CD14-positive monocyte (primary cell): Measurements from ENCODE around the gene PKNOX2. TPM values are rescaled to one million over a fixed set of nuclear protein-coding genes. Genes with fewer than 3 reads are reported as not detected.

ENCODE experiments used
- DNase-seq, 3 donors: peaks; one replicate each; pipeline ENCODE4 v3.0.0-alpha.2; 2011 to 2022
- H2AFZ ChIP-seq: 2 replicates; pipeline ENCODE4 v1.6.0; 2012; ENCODE audit warnings: mild to moderate bottlenecking, low read depth, low read length, inconsistent platforms; ENCODE audit not compliant: insufficient read depth, poor library complexity, severe bottlenecking
- H3K27ac ChIP-seq, 2 donors: 1 replicate in 1 of 2; 2 replicates in 1 of 2; pipeline ENCODE4 v1.5.1; 2012 to 2013; ENCODE audit warnings: low read length in 2 of 2, control low read depth in 1 of 2, inconsistent platforms in 1 of 2, low read depth in 1 of 2, mild to moderate bottlenecking in 1 of 2
- H3K27me3 ChIP-seq, 2 donors: one replicate each; pipeline versions ENCODE4 v1.6.0 to v1.6.1; 2011 to 2013; ENCODE audit warnings: low read length in 2 of 2; ENCODE audit not compliant: control insufficient read depth in 2 of 2, insufficient read depth in 2 of 2
- H3K36me3 ChIP-seq, 2 donors: replicated peaks in 1 of 2; 1 replicate in 1 of 2; 2 replicates in 1 of 2; pipeline versions ENCODE4 v1.5.1 to v1.6.1; 2012 to 2013; ENCODE audit warnings: low read length in 2 of 2, control low read depth in 1 of 2, inconsistent platforms in 1 of 2, mild to moderate bottlenecking in 1 of 2; ENCODE audit not compliant: insufficient read depth in 2 of 2, control insufficient read depth in 1 of 2
- H3K4me1 ChIP-seq, 2 donors: 1 replicate in 1 of 2; 2 replicates in 1 of 2; pipeline versions ENCODE4 v1.5.1 to v1.6.1; 2012 to 2013; ENCODE audit warnings: low read length in 2 of 2, control low read depth in 1 of 2, inconsistent platforms in 1 of 2, mild to moderate bottlenecking in 1 of 2, moderate library complexity in 1 of 2; ENCODE audit not compliant: insufficient read depth in 2 of 2, control insufficient read depth in 1 of 2
- H3K4me2 ChIP-seq: replicated peaks from 2 replicates; pipeline ENCODE3; 2012; ENCODE audit warnings: low read length, moderate library complexity, mild to moderate bottlenecking; ENCODE audit not compliant: poor library complexity, severe bottlenecking; ENCODE audit errors: extremely low read depth
- H3K4me3 ChIP-seq, 3 experiments: fragments of 200-600 bp in 1 of 3; sonication (generic) in 1 of 3; replicated peaks in 1 of 3; 1 replicate in 2 of 3; 2 replicates in 1 of 3; pipeline ENCODE4 v1.5.1; 2011 to 2013; ENCODE audit warnings: low read length in 3 of 3, mild to moderate bottlenecking in 3 of 3, control low read depth in 2 of 3, low read depth in 2 of 3, inconsistent platforms in 1 of 3, moderate library complexity in 1 of 3
- H3K79me2 ChIP-seq: 2 replicates; pipeline ENCODE4 v1.6.0; 2012; ENCODE audit warnings: mild to moderate bottlenecking, control low read depth, inconsistent platforms, low read length, moderate library complexity; ENCODE audit not compliant: insufficient read depth
- H3K9ac ChIP-seq: 2 replicates; pipeline ENCODE4 v1.6.0; 2017; ENCODE audit warnings: low read length, mild to moderate bottlenecking; ENCODE audit not compliant: insufficient read depth, poor library complexity, severe bottlenecking
- H3K9me3 ChIP-seq, 2 donors: replicated peaks in 1 of 2; 1 replicate in 1 of 2; 2 replicates in 1 of 2; pipeline versions ENCODE4 v1.5.1 to v1.6.1; 2012 to 2013; ENCODE audit warnings: low read length in 2 of 2, control low read depth in 1 of 2; ENCODE audit not compliant: control insufficient read depth in 1 of 2, insufficient read depth in 1 of 2
- H4K20me1 ChIP-seq: 2 replicates; pipeline ENCODE4 v1.6.0; 2012; ENCODE audit warnings: mild to moderate bottlenecking, low read length, control low read depth, moderate library complexity; ENCODE audit not compliant: insufficient read depth
- H3K27ac Mint-ChIP-seq, 7 donors: one replicate each; pipeline ENCODE4 v1.8.0; 2020; ENCODE audit warnings: mild to moderate bottlenecking in 7 of 7, mixed read lengths in 7 of 7, moderate library complexity in 6 of 7, inconsistent platforms in 2 of 7
- H3K27me3 Mint-ChIP-seq, 3 donors: one replicate each; pipeline ENCODE4 v1.8.0; 2021 to 2022; ENCODE audit warnings: low read depth in 3 of 3, mild to moderate bottlenecking in 3 of 3, mixed read lengths in 3 of 3, moderate library complexity in 3 of 3, inconsistent platforms in 1 of 3
- H3K36me3 Mint-ChIP-seq, 2 donors: one replicate each; pipeline ENCODE4 v1.8.0; 2020; ENCODE audit warnings: mixed read lengths in 2 of 2, inconsistent platforms in 1 of 2, mild to moderate bottlenecking in 1 of 2
- H3K4me1 Mint-ChIP-seq: one replicate; pipeline ENCODE4 v1.8.0; 2020; ENCODE audit warnings: mild to moderate bottlenecking, mixed read lengths
- H3K4me3 Mint-ChIP-seq, 2 donors: one replicate each; pipeline ENCODE4 v1.8.0; 2020; ENCODE audit warnings: mild to moderate bottlenecking in 2 of 2, mixed read lengths in 2 of 2, moderate library complexity in 1 of 2
- H3K9me3 Mint-ChIP-seq, 7 donors: one replicate each; pipeline ENCODE4 v1.8.0; 2020 to 2022; ENCODE audit warnings: mixed read lengths in 7 of 7, mild to moderate bottlenecking in 6 of 7, moderate library complexity in 6 of 7, inconsistent platforms in 2 of 7
- WGBS: methylation state at CpG from one replicate; pipeline ENCODE4 v1.1.5; 2013; ENCODE audit warnings: missing lambda C conversion rate; ENCODE audit not compliant: insufficient coverage; 5-methylcytosine and 5-hydroxymethylcytosine counted together
- intact Hi-C, 2 donors: fragments of 100-400 bp; cut with micrococcal nuclease; formaldehyde crosslinking; loops; one replicate each; pipeline versions ENCODE4 v1.15.0 to v1.15.1; 2023
- polyA plus RNA-seq, 3 donors: library from polyadenylated mRNA; depleted of rRNA in 1 of 3; unstranded in 2 of 3; stranded (reverse) in 1 of 3; fragments of 300-500 nt in 2 of 3; fragments of >200 nt in 1 of 3; fragmentation: Illumina TruSeq in 2 of 3; gene quantifications; 1 replicate in 2 of 3; 2 replicates in 1 of 3; pipeline ENCODE4 v1.2.3, GENCODE V29; 2012 to 2021
- TF ChIP-seq, protein P1 (sequence below): fragments of 200-600 bp; IDR thresholded peaks from one replicate; pipeline ENCODE4 v1.8.0; 2022; ENCODE audit warnings: antibody characterized with exemption, mild to moderate bottlenecking

PKNOX2 gene
- polyA plus RNA-seq, 3 donors = not detected

DNA sequence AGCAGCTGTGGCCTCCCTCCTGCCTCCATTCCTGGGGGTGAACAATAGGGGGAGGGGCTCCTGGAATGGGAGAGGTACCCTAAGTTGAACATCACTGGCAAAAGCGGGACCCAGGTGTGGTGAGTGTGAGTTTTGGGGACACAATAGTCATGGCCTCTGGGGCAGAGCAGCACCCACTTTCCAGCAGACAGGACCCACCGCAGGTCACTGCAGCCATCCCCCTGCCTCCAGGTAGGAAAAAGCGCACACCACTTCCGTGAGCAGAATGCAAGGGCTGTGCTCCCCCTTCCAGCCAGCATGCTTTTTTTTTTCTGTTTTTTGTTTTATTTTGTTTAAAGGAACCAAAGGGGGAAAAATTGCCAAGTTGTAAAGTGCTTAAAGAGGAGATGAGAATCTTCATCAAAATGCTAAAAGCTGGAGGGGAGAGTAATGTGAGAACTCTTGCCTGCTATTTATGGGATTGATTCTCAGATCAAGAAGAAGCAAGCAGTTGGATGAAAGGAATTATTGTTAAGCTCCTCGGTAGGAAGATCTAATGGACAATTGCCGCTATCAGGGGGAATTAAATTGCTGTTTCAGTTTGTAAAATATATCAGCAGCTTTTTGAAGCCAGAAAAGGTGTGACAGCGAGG lies 178.7 kb downstream of the PKNOX2 start:
- Histone ChIP-seq H3K4me3 (no peak overlapping the region), H3K36me3 (no peaks in the 10 kb centered on the region), H4K20me1 (no peaks in the 10 kb centered on the region), H3K9me3 (no peaks in the 10 kb centered on the region), H2AFZ (no peak overlapping the region), H3K27me3 (no peaks in the 10 kb centered on the region), H3K9ac (no peak overlapping the region), H3K4me2 (no peak overlapping the region), H3K79me2 (no peaks in the 10 kb centered on the region), H3K27ac (no peak overlapping the region), H3K4me1 (no peaks in the 10 kb centered on the region)
- DNase-seq = no peak
- no peaks in the 10 kb centered on the region for H3K4me1 Mint-ChIP-seq
- no peak overlapping the region for H3K4me3 Mint-ChIP-seq
- 91% methylated on average over 4 of the region's 7 CpGs for WGBS
- H3K9me3 Mint-ChIP-seq = no peaks in the 10 kb centered on the region
- intact Hi-C loops = loop anchor here in 1 of 2 donors (5.0 kb wide), 1 partner anchor 381 kb away; no protein-coding TSS in a partner anchor
- H3K27ac Mint-ChIP-seq = no peak overlapping the region
- TF ChIP-seq, protein P1, sequence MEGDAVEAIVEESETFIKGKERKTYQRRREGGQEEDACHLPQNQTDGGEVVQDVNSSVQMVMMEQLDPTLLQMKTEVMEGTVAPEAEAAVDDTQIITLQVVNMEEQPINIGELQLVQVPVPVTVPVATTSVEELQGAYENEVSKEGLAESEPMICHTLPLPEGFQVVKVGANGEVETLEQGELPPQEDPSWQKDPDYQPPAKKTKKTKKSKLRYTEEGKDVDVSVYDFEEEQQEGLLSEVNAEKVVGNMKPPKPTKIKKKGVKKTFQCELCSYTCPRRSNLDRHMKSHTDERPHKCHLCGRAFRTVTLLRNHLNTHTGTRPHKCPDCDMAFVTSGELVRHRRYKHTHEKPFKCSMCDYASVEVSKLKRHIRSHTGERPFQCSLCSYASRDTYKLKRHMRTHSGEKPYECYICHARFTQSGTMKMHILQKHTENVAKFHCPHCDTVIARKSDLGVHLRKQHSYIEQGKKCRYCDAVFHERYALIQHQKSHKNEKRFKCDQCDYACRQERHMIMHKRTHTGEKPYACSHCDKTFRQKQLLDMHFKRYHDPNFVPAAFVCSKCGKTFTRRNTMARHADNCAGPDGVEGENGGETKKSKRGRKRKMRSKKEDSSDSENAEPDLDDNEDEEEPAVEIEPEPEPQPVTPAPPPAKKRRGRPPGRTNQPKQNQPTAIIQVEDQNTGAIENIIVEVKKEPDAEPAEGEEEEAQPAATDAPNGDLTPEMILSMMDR = no peak
- no peaks in the 10 kb centered on the region for H3K36me3 Mint-ChIP-seq
- peaks cover 9 to 27% (median 11%) of the 10 kb centered on the region in 3 donors for H3K27me3 Mint-ChIP-seq

DNA sequence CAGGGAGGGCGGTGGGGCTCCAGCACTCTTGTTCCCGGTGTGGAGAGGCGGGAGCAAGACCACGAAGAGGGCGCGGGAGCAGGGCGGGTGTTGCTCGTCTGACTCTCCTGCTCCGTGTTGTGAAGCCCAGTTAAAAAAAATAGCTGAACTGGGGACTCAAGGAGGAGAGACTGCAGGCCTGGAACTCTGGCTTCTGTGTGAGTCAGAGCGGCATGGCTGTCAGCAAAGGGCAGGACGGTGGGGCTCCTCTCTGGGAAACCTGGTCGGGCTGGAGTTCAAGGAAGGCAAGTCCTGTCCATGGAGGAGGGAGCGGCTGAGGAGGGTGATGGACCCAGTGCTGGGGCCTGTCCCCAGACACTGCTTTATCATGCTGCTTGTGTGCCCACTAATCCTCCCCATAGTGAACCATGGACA lies 179.2 kb downstream of the PKNOX2 start:
- no peak overlapping the region for H3K9ac ChIP-seq
- WGBS = 92% methylated on average over 12 of the region's 13 CpGs
- Mint-ChIP-seq H3K4me1 (no peaks in the 10 kb centered on the region), H3K27ac (no peak overlapping the region), H3K9me3 (no peaks in the 10 kb centered on the region), H3K27me3 (peaks cover 9 to 26% (median 10%) of the 10 kb centered on the region in 3 donors), H3K36me3 (no peaks in the 10 kb centered on the region), H3K4me3 (no peak overlapping the region)
- H3K27ac ChIP-seq = no peak overlapping the region
- no peaks in the 10 kb centered on the region for H4K20me1 ChIP-seq
- H3K36me3 ChIP-seq = no peaks in the 10 kb centered on the region
- no peaks in the 10 kb centered on the region for H3K79me2 ChIP-seq
- H3K27me3 ChIP-seq = no peaks in the 10 kb centered on the region
- H2AFZ ChIP-seq = no peak overlapping the region
- H3K4me2 ChIP-seq = no peak overlapping the region
- no peaks in the 10 kb centered on the region for H3K9me3 ChIP-seq
- H3K4me1 ChIP-seq = no peaks in the 10 kb centered on the region
- no peak overlapping the region for H3K4me3 ChIP-seq
- no peak for DNase-seq
- TF ChIP-seq, protein P1 = no peak
- intact Hi-C loops = loop anchor here in 1 of 2 donors (5.0 kb wide), 1 partner anchor 381 kb away; no protein-coding TSS in a partner anchor
